Endothelial cell of umbilical vein (primary cell): Measurements from ENCODE around the gene KDM5B. TPM values are rescaled to one million over a fixed set of nuclear protein-coding genes. Genes with fewer than 3 reads are reported as not detected.

Experiments used
- BruUV-seq: library from RNA; stranded (reverse); fragments of 400-500 nt; replicated peaks from 2 replicates; lab custom pipeline; 2021; lab: Mats Ljungman, UMichigan
- CTCF ChIA-PET: fragments of 300-600, 350-600 bp; sonication (Branson Sonifier 250); formaldehyde crosslinking; loops from one replicate; lab custom pipeline; 2021; ENCODE audit warnings: antibody characterized with exemption, inconsistent platforms; lab: Charles Lee
- POLR2A ChIA-PET: fragments of 300-600, 350-600 bp; sonication (Branson Sonifier 250); formaldehyde crosslinking; loops from one replicate; lab custom pipeline; 2021; ENCODE audit warnings: antibody characterized with exemption, inconsistent platforms; lab: Charles Lee
- DNase-seq: peaks from one replicate; pipeline ENCODE4 v3.0.0-alpha.2; 2011; ENCODE audit warnings: low read depth, low spot score
- FAIRE-seq: peaks from 2 replicates; lab custom pipeline; 2011; peaks lifted over from hg19 to GRCh38; lab: Jason Lieb, UNC
- H2AFZ ChIP-seq: 2 replicates; pipeline ENCODE4 v1.6.0; 2012; ENCODE audit warnings: low read depth, low read length, control low read depth, inconsistent platforms
- H3K27ac ChIP-seq: 2 replicates; pipeline ENCODE4 v1.5.1; 2011; ENCODE audit warnings: low read depth, mild to moderate bottlenecking, control low read depth, low read length, moderate library complexity; ENCODE audit not compliant: insufficient read depth
- H3K27me3 ChIP-seq, 2 experiments: 2 replicates each; pipeline versions ENCODE4 v1.6.0 to v1.6.1; 2011; ENCODE audit warnings: low read length in 2 of 2, mixed read lengths in 1 of 2; ENCODE audit not compliant: control insufficient read depth in 2 of 2, insufficient read depth in 2 of 2
- H3K36me3 ChIP-seq, 2 experiments: 2 replicates in 1 of 2; 3 replicates in 1 of 2; pipeline ENCODE4 v1.5.1; 2011; ENCODE audit warnings: low read length in 2 of 2, mild to moderate bottlenecking in 1 of 2, moderate library complexity in 1 of 2; ENCODE audit not compliant: control insufficient read depth in 2 of 2, insufficient read depth in 2 of 2; ENCODE audit errors: extremely low read depth in 1 of 2
- H3K4me1 ChIP-seq: 3 replicates; pipeline ENCODE4 v1.5.1; 2011; ENCODE audit warnings: mild to moderate bottlenecking, low read length; ENCODE audit not compliant: control insufficient read depth, insufficient read depth; ENCODE audit errors: extremely low read depth
- H3K4me2 ChIP-seq: 2 replicates; pipeline ENCODE4 v1.6.1; 2011; ENCODE audit warnings: low read length, control low read depth, mixed read lengths; ENCODE audit not compliant: insufficient read depth
- H3K4me3 ChIP-seq, 3 experiments: fragments of 200-600 bp in 1 of 3; sonication (generic), shearing (Covaris generic) in 1 of 3; replicated peaks in 1 of 3; 2 replicates each; pipeline ENCODE4 v1.5.1; 2011 to 2016; ENCODE audit warnings: control low read depth in 3 of 3, low read length in 3 of 3, mild to moderate bottlenecking in 2 of 3, inconsistent platforms in 1 of 3, low read depth in 1 of 3, moderate library complexity in 1 of 3; ENCODE audit not compliant: insufficient read depth in 1 of 3
- H3K79me2 ChIP-seq: 2 replicates; pipeline ENCODE4 v1.6.0; 2012; ENCODE audit warnings: low read length, inconsistent platforms; ENCODE audit not compliant: control insufficient read depth, insufficient read depth
- H3K9ac ChIP-seq: replicated peaks from 2 replicates; pipeline ENCODE3; 2011; ENCODE audit warnings: low read length, control low read depth; ENCODE audit not compliant: insufficient read depth; ENCODE audit errors: extremely low read depth
- H3K9me1 ChIP-seq: replicated peaks from 3 replicates; pipeline ENCODE4 v1.6.0; 2011; ENCODE audit warnings: mild to moderate bottlenecking, low read length; ENCODE audit not compliant: control insufficient read depth, insufficient read depth; ENCODE audit errors: extremely low read depth
- H3K9me3 ChIP-seq: replicated peaks from 2 replicates; pipeline ENCODE4 v1.5.1; 2012; ENCODE audit warnings: low read length, inconsistent platforms; ENCODE audit not compliant: control insufficient read depth, insufficient read depth
- H4K20me1 ChIP-seq: replicated peaks from 2 replicates; pipeline ENCODE3; 2011; ENCODE audit warnings: mild to moderate bottlenecking, low read length; ENCODE audit not compliant: control insufficient read depth, insufficient read depth; ENCODE audit errors: extremely low read depth
- EZH2 ChIP-seq: IDR thresholded peaks from 2 replicates; pipeline ENCODE4 v1.6.1; 2012; ENCODE audit warnings: borderline replicate concordance, low read depth, mild to moderate bottlenecking, moderate library complexity, low read length, inconsistent platforms; ENCODE audit not compliant: severe bottlenecking
- FOS ChIP-seq: IDR thresholded peaks from 2 replicates; pipeline ENCODE4 v1.6.1; 2011; ENCODE audit warnings: mild to moderate bottlenecking, low read length, moderate library complexity, borderline replicate concordance; ENCODE audit not compliant: insufficient read depth
- GATA2 ChIP-seq: IDR thresholded peaks from 2 replicates; pipeline ENCODE4 v1.7.0; 2011; ENCODE audit warnings: low read depth, mild to moderate bottlenecking, moderate library complexity, mixed read lengths, low read length; ENCODE audit not compliant: insufficient read length, insufficient read depth
- JUN ChIP-seq: IDR thresholded peaks from 2 replicates; pipeline ENCODE4 v1.6.1; 2011; ENCODE audit warnings: borderline replicate concordance, low read depth; ENCODE audit not compliant: insufficient read length, insufficient read depth
- MYC ChIP-seq: IDR thresholded peaks from one replicate; pipeline ENCODE4 v1.6.1; 2011; ENCODE audit warnings: mild to moderate bottlenecking, low read depth, low read length
- POLR2A ChIP-seq: IDR thresholded peaks from 2 replicates; pipeline ENCODE4 v1.6.1; 2012; ENCODE audit warnings: low read depth, mild to moderate bottlenecking, control low read depth, low read length
- POLR2AphosphoS5 ChIP-seq: IDR thresholded peaks from 2 replicates; pipeline ENCODE4 v1.6.1; 2012; ENCODE audit warnings: low read depth, mild to moderate bottlenecking, control low read depth, low read length, moderate library complexity; ENCODE audit not compliant: insufficient read depth
- dilution Hi-C: fragments of 300-500 bp; cut with MboI; formaldehyde crosslinking; loops from one replicate; pipeline ENCODE4 v1.15.0; 2019; ENCODE audit warnings: low sequenced_read_pairs; ENCODE audit not compliant: extremely low pct_ligation_motif_present
- intact Hi-C: fragments of 100-400 bp; cut with micrococcal nuclease; formaldehyde crosslinking; loops from one replicate; pipeline ENCODE4 v1.10.0; 2022
- polyA plus RNA-seq, 4 experiments: library from polyadenylated mRNA; depleted of rRNA in 3 of 4; stranded (reverse) in 3 of 4; unstranded in 1 of 4; fragments of >200 nt; gene quantifications; 2 replicates each; pipeline versions ENCODE4 v1.2.1 to v1.2.3, GENCODE V29; 2011 to 2012; ENCODE audit warnings: missing spikeins in 1 of 4
- total RNA-seq: library from RNA; stranded (reverse); gene quantifications from 2 replicates; pipeline ENCODE4 v1.2.3, GENCODE V29; 2021
- TF ChIP-seq, protein P1 (sequence below), 2 donors: IDR thresholded peaks; 1 replicate in 1 of 2; 2 replicates in 1 of 2; pipeline ENCODE4 v1.5.1; 2011; ENCODE audit warnings: low read length in 2 of 2, mild to moderate bottlenecking in 2 of 2, moderate library complexity in 2 of 2, control low read depth in 1 of 2, inconsistent platforms in 1 of 2, low read depth in 1 of 2; ENCODE audit not compliant: insufficient read depth in 1 of 2; ENCODE audit errors: extremely low read depth in 1 of 2
- TF ChIP-seq, protein P2 (sequence below): IDR thresholded peaks from 2 replicates; pipeline ENCODE4 v1.6.1; 2011; ENCODE audit not compliant: insufficient read depth, insufficient read length

Gene KDM5B
- total and polyA plus RNA-seq, 2 donors (not counting 3 experiments of a cell fraction or from before 2014, with no cell fraction given), result 25.2 to 65.5 TPM

DNA sequence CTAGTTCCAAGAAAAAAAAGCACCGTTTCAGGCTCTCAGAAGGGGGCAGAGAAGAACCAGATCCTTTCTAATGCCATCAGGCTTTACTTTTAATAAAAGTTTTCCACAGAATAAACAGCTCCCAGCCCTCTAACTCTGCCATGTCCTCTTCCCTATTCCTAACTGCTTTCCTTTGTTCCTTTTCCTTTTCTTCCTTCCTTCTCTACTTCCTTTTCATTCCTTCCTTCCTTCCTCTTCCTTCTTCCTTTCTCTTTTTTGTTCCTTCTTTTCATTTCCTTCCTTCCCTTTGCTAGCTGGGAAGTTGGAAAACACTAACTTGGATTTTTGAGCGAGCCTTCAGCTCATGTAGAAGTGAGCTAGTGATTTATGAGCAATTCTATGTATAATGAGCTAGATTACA lies 46.2 kb downstream of the KDM5B start:
- Histone ChIP-seq H3K9ac (no peak overlapping the region), H3K4me2 (no peak overlapping the region), H3K36me3 (peaks cover 11 to 28% of the 10 kb centered on the region in 2 experiments), H3K4me3 (no peak overlapping the region), H3K9me3 (no peaks in the 10 kb centered on the region), H4K20me1 (peaks cover 2% of the 10 kb centered on the region), H3K4me1 (no peaks in the 10 kb centered on the region), H3K27me3 (no peaks in the 10 kb centered on the region), H3K9me1 (no peaks in the 10 kb centered on the region), H3K79me2 (no peaks in the 10 kb centered on the region), H2AFZ (no peak overlapping the region), H3K27ac (no peak overlapping the region)
- no peak for DNase-seq
- TF ChIP-seq, protein P1, sequence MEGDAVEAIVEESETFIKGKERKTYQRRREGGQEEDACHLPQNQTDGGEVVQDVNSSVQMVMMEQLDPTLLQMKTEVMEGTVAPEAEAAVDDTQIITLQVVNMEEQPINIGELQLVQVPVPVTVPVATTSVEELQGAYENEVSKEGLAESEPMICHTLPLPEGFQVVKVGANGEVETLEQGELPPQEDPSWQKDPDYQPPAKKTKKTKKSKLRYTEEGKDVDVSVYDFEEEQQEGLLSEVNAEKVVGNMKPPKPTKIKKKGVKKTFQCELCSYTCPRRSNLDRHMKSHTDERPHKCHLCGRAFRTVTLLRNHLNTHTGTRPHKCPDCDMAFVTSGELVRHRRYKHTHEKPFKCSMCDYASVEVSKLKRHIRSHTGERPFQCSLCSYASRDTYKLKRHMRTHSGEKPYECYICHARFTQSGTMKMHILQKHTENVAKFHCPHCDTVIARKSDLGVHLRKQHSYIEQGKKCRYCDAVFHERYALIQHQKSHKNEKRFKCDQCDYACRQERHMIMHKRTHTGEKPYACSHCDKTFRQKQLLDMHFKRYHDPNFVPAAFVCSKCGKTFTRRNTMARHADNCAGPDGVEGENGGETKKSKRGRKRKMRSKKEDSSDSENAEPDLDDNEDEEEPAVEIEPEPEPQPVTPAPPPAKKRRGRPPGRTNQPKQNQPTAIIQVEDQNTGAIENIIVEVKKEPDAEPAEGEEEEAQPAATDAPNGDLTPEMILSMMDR (IDR thresholded peaks at IDR 0.05; ENCODE audit: extremely low read depth in 1 of 2, insufficient read depth in 1 of 2, low read depth in 1 of 2, low read length in 2 of 2), result no peak
- TF ChIP-seq MYC, result no peak
- no peak for TF ChIP-seq JUN
- TF ChIP-seq EZH2, result no peak
- TF ChIP-seq POLR2AphosphoS5, result no peak
- TF ChIP-seq FOS, result no peak
- no peak for TF ChIP-seq POLR2A
- TF ChIP-seq, protein P2, sequence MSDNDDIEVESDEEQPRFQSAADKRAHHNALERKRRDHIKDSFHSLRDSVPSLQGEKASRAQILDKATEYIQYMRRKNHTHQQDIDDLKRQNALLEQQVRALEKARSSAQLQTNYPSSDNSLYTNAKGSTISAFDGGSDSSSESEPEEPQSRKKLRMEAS, result no peak
- no peak for TF ChIP-seq GATA2
- POLR2A ChIA-PET, result no interaction called here
- intact Hi-C loops (no loop called here), dilution Hi-C loops (no loop called here)
- CTCF ChIA-PET, result interaction anchor here (1.0 kb wide), 1 partner anchor 43 kb away, joined by 3 read pairs; no protein-coding TSS in a partner anchor
- FAIRE-seq, result no peak
- BruUV-seq, result no TSS peak
